ENCODE measurements around the gene CCL28.

GRCh38 chr5:43358301-43358700, 53.9 kb downstream of the CCL28 start:
- TF ChIP-seq ELK4 (CRISPR knock-in tag; IDR thresholded peaks at IDR 0.05; ENCODE audit: borderline replicate concordance) (no peak), CTCF (CRISPR knock-in tag; IDR thresholded peaks at IDR 0.05) (no peak), SMC3 (IDR thresholded peaks at IDR 0.05; ENCODE audit: low read length) (no peak), ZNF432 (CRISPR knock-in tag; IDR thresholded peaks at IDR 0.05; ENCODE audit: borderline replicate concordance) (no peak), ZNF281 (CRISPR knock-in tag; IDR thresholded peaks at IDR 0.05; ENCODE audit: borderline replicate concordance) (no peak), ZGPAT (CRISPR knock-in tag; IDR thresholded peaks at IDR 0.05) (no peak), ZBTB49 (CRISPR knock-in tag; IDR thresholded peaks at IDR 0.05; ENCODE audit: borderline replicate concordance) (no peak), SRF (IDR thresholded peaks at IDR 0.05; ENCODE audit: low read depth, low read length) (no peak), POLR2AphosphoS5 (IDR thresholded peaks at IDR 0.05; ENCODE audit: low read depth, low read length) (no peak), ZNF775 (CRISPR knock-in tag; IDR thresholded peaks at IDR 0.05; ENCODE audit: borderline replicate concordance) (no peak), GMEB1 (CRISPR knock-in tag; IDR thresholded peaks at IDR 0.05; ENCODE audit: borderline replicate concordance) (no peak), NFYB (CRISPR knock-in tag; IDR thresholded peaks at IDR 0.05) (no peak), RAD51 (IDR thresholded peaks at IDR 0.05; ENCODE audit: borderline replicate concordance) (no peak), CEBPZ (IDR thresholded peaks at IDR 0.05; ENCODE audit: low read length) (no peak)

Data from HepG2 (cell line).